22Rv1 (cell line): ENCODE results near the gene JPT2.

ENCODE experiments used
- ZFX ChIP-seq: fragments of 450-650 bp; IDR thresholded peaks from 2 replicates; pipeline ENCODE4 v1.6.1; 2017; ENCODE audit warnings: antibody characterized with exemption, borderline replicate concordance
- TF ChIP-seq, protein P1 (sequence below): fragments of 450-650 bp; IDR thresholded peaks from 2 replicates; pipeline ENCODE4 v1.5.1; 2017; ENCODE audit warnings: mild to moderate bottlenecking

DNA sequence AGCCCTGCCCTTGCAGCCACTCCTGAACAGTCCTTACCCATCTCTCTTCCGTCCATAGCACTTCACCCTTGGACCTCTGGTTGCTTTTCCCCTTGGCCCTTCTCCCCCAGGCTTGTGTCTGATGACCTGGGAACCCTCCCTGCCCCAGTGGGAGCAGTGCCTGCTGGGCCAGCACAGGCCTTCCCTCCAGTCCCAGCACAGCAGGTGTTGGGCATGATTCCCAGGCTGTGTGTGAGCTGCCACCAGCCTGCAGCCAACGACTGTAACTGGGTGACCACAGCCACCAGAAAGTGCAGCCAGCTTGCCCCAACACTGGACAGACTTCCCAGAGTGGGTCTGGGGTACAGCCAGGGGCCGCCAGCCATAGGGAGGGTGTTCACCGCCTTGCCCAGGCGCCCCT is 35.9 kb upstream of the JPT2 start:
- TF ChIP-seq, protein P1, sequence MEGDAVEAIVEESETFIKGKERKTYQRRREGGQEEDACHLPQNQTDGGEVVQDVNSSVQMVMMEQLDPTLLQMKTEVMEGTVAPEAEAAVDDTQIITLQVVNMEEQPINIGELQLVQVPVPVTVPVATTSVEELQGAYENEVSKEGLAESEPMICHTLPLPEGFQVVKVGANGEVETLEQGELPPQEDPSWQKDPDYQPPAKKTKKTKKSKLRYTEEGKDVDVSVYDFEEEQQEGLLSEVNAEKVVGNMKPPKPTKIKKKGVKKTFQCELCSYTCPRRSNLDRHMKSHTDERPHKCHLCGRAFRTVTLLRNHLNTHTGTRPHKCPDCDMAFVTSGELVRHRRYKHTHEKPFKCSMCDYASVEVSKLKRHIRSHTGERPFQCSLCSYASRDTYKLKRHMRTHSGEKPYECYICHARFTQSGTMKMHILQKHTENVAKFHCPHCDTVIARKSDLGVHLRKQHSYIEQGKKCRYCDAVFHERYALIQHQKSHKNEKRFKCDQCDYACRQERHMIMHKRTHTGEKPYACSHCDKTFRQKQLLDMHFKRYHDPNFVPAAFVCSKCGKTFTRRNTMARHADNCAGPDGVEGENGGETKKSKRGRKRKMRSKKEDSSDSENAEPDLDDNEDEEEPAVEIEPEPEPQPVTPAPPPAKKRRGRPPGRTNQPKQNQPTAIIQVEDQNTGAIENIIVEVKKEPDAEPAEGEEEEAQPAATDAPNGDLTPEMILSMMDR = no peak
- TF ChIP-seq ZFX = no peak
